WI38 (cell line): ENCODE measurements around the gene TNFRSF4.

ENCODE experiments used
- H3K4me3 ChIP-seq: 2 replicates; pipeline ENCODE4 v1.5.1; 2011; ENCODE audit warnings: low read depth, mild to moderate bottlenecking, control low read depth, low read length
- TF ChIP-seq, protein P1 (sequence below): IDR thresholded peaks from 2 replicates; pipeline ENCODE4 v1.5.1; 2012; ENCODE audit warnings: low read depth, mild to moderate bottlenecking, control low read depth, low read length

The TNFRSF4 gene

DNA sequence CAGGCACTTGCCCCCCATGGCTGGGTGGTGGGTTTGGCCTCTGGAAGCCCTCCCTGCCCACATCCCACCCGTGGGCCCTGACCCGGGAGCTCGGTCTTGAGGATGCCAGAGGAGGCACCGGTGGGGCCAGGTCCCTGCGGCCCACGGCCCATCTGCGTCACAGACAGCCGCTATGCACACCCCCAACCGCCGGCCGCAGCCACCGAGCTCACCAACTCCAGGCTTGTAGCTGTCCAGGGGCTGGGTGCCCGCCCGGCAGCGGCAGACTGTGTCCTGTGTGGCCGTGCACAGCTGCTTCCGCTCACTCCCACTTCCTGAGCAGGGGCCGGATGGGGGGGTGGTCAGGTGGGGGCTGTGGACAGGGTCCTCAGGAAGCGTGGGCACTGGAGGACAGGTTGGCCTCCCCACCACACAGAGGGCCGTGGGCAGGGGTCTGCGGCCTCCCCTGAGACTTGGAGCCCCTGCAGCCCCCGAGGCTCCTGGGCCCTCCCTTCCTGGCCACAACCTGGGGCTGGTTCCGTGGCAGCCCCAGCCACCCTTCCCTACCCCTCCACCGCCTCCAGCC, 1.1 kb downstream of the TNFRSF4 start:
- H3K4me3 ChIP-seq = no peak overlapping the region
- TF ChIP-seq, protein P1, sequence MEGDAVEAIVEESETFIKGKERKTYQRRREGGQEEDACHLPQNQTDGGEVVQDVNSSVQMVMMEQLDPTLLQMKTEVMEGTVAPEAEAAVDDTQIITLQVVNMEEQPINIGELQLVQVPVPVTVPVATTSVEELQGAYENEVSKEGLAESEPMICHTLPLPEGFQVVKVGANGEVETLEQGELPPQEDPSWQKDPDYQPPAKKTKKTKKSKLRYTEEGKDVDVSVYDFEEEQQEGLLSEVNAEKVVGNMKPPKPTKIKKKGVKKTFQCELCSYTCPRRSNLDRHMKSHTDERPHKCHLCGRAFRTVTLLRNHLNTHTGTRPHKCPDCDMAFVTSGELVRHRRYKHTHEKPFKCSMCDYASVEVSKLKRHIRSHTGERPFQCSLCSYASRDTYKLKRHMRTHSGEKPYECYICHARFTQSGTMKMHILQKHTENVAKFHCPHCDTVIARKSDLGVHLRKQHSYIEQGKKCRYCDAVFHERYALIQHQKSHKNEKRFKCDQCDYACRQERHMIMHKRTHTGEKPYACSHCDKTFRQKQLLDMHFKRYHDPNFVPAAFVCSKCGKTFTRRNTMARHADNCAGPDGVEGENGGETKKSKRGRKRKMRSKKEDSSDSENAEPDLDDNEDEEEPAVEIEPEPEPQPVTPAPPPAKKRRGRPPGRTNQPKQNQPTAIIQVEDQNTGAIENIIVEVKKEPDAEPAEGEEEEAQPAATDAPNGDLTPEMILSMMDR = no peak

DNA sequence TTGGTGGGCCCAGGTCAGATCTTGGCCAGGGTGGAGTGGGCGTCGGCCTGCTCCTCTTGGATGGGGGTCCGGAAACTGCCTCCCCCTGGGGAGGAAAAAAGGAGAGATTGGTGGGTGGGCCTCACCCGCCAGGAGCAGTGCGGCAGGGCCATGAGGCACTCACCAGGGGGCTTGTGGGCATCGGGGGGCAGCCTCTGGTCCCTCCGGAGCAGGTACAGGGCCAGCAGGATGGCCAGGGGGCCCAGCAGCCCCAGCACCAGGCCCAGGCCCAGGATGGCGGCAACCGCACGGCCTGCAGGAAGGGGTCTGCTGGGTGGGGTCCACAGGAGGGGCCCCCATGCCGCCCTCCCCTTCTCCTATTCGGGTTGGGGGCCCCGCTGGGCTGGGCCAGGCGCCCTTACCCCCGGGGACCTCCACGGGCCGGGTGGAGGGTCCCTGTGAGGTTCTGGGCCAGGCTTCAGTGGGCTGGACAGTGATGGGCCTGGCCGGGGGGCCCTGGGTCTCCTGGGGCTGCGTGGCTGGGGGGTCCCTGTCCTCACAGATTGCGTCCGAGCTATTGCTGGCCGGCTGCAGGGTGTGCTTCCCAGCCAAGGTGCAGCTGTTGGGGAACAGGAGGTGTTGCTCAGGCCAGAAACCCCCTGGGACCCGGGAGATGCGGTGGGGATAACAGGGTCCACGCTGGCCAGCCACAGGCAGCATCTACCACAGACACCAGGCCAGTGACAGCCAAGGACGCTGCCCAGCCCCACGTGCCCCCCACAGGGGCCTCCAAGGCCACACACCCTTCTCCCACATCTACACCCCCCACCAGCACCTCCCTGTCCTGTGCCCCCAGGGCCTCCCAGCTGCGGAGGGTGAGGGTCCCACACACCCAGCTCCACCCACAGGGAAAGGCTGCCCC, 2.2 kb downstream of the TNFRSF4 start:
- TF ChIP-seq, protein P1 = no peak
- no peak overlapping the region for H3K4me3 ChIP-seq

DNA sequence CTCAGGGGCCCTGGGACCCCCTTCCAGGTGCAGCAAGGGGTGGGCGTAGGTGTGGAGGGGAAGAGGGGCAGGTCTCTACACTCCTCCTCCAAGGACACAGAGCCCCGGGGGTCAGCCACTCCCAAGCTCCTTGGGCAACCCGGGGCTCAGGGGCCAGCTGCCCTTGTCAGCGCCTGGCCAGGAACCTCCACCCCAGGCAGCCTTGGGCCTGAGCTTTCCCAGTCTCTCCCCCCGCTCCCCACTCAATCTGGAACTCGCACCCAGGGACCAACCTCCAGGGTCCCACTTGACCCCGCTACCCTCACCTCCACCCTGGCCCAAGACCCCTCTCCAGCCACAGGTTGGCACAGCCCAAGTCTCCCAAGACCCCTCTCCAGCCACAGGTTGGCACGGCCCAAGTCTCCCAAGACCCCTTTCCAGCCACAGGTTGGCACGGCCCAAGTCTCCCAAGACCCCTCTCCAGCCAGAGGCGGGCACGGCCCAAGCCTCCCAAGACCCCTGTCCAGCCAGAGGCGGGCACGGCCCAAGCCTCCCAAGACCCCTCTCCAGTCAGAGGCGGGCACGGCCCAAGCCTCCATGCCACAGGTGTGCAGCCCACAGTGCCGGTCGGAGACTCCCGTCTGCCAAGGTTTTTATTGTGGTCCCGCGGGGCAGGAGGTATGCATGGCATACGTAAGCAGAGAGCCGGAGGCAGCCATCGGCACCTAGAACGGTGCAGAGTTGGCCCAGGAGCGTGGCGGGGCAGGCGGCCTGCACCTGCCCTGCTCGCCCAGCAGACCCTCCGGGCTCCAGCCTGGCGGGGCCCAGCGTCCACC, 3.0 kb downstream of the TNFRSF4 start:
- TF ChIP-seq, protein P1 = no peak
- H3K4me3 ChIP-seq = no peak overlapping the region

DNA sequence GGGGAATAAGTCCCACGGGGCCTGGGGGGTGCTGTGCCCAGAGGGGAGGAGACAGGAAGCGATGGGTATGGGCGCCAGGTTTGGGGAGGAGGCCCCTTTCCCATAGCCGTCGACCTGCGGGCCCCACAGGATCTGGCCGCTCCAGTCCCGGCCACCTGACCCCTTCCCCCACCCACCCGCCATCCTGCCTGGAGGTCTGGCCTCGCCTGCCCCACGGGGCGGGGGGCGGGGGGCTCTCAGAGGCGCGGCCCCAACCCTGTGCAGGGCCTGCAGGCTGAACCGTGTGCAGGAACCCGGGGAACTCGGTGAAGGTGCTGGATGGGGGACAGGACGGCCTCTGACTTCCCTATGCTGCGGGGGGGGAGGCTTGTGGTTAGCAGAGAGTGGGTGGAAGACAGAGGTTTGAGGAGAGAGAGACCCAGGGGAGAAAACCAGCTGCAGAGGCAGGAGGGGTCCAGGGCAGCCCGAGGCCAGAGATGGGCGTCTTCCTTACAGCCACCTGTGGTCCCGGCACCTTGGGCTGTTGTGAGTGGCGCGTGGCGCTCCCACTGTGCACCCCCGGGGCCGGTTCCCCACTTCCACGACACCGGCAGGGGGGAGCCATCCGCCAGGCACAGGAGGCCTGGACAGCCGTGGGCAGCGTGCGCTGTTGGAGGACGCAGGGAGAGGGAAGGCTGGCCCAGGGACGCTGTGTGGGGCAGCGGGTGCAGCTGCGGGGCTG, 5.1 kb downstream of the TNFRSF4 start:
- no peak overlapping the region for H3K4me3 ChIP-seq
- TF ChIP-seq, protein P1 = no peak

DNA sequence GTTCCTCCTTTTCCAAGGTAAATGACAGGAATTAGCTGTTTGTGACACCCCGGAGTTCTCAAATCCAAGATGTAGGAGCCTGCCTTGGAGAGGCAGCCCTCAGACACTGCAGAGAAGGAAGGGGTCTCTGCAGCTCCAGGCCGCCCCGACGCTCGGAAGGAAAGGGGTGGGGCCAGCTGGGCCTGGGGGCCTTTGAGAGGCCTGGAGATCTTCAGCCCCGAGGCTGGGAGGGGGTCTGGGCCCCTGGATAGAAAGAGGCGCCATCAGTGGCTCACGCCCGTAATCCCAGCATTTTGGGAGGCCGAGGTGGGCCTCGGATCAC, 6.4 kb downstream of the TNFRSF4 start:
- no peak overlapping the region for H3K4me3 ChIP-seq
- TF ChIP-seq, protein P1 = no peak

DNA sequence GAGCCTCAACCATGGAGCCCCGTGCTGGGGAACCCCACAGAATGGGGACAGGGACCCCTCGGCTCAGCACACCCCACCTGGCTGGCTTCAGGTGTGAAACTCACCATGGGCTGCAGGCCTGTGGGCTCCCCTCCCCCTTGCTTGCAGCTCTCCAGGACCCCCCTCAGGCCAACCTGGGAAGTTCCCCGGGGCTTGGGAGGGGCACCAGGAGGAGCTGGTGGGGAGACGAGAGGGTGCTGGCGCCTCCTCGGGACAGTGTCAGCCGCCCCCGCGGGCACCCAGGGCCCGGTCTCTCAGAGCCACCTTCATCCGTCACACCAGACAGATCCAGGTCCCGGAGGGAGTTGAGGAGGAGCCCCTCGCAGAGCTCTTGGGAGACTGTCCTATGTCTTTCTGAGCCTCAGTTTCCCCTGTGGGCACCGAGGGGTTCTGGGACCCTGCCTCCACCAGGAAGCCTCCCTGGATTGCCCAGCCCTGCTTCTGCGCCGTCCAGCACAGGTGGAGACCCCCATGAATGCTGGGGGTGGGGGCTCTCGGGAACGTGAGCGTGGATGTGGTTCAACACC, 6.9 kb downstream of the TNFRSF4 start:
- H3K4me3 ChIP-seq = no peak overlapping the region
- TF ChIP-seq, protein P1 = no peak
